GM21447 (cell line): ENCODE measurements around the gene RAP1GAP2.
"Not testable (repeated sequence)": the region's sequence is repeated elsewhere in the genome, so short reads cannot be mapped to it uniquely, and the experiment has no call there.

Source experiments
- ATAC-seq: cut with Tn5 transposase; IDR thresholded peaks from one replicate; pipeline ENCODE4 v1.9.1; 2021; ENCODE audit not compliant: unreplicated experiment

RAP1GAP2 gene

DNA sequence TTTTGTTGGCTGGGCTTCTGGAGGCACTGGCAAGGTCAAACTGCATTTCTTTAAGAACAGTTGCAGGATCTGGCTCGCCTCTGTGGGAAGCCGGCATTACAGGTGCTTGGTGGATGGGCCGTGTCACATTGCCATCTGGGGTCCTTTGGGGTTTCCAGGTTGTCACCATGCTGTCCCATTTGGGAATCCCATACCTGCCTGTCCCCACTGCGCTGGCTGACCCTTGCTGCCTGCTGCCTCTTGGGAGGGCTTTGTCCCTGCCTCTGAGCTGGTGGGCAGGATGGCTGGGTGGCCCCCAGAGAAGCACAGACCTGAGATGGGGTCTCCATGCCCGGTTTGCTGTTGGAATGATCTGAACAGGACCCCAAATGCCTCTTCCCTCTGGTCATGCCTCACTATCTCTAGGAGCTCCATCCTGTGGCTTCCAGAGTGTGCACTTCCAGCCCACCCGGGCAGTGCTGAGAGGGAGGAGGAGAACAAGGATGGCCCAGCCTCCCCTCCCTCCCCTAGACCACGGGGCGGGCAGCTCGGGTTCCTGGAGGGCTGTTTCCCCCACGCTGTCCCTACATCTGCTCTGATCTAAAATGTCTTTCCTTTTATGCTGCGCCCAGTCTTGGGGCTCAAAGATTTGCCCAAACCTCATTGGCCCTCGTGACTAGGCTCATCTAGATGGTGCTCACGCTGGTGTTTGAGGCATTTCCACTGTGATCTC lies 239.2 kb downstream of the RAP1GAP2 start:
- no peak for ATAC-seq

DNA sequence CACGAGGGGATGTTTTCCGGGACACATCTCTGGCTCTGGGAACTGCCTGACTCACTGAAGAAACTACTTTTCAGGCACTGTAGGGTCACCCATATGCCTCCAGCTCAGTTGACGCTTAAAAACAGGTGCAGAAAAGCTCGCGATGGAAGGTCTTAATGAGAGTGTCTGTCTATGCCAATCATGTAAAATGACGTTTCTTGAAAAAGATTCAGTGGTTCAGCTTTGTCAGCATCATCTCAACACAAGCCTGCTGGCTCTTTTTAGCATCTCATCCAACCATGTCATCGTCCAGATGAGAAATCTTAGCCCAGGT lies 239.7 kb downstream of the RAP1GAP2 start:
- no peak for ATAC-seq

DNA sequence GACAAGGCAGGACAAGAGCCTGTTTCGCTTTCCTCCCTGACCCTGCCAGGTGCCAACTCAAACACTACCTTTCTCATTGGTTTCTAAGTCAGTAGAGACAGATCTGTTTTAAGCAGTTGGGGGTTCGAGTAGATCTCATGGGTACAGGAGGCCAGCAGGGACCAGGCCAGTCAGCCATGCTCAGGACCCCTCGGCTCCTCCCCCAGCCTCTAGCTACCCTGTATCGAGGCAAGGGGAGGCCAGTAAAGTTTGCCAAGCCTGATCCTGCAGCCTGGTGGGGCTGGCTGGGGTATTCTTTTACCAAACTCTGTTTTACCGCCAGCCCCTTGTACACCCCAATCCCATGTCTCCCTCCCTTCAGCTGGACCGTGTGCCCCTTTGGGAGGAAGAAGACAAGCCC lies 240.6 kb downstream of the RAP1GAP2 start:
- no peak for ATAC-seq

DNA sequence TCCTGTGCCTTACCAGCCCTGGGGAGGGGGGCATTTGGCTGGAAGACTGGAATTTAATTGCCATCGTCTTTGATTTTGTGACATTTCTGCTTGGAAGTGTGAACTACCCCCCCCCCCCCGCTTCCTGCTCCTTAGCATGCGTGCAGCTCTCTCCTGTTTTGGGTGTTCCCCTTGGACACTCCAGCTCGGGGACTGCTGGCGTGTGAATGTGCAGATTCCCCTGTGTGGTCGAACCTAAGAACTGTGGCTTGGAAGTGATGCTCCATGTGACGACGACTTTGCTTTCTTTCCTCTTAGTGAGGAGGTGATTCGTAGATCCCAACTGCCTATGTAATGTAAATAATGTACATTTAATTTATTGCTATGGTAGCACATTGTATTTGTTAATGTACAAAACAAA lies 241.0 kb downstream of the RAP1GAP2 start:
- no peak for ATAC-seq

DNA sequence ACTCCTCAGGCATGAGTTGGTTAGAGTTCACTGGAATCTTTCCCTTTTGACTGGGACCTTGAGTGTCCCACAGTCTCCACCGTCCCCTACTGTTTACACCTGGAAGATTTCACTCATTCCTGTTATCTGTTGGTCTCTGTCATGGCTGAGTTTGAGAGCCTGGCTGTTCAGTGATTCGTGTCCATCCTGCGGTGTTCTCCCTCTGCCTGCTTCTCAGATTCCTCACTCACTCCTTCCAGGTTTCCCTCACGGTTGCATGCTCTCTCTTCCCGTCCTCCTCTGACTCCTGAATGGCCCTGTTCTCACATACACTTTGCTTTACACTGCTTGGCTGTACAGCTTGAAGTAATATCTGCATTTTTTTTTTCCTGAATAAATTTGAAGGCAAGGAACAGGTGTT lies 242.7 kb downstream of the RAP1GAP2 start:
- ATAC-seq: no peak

DNA sequence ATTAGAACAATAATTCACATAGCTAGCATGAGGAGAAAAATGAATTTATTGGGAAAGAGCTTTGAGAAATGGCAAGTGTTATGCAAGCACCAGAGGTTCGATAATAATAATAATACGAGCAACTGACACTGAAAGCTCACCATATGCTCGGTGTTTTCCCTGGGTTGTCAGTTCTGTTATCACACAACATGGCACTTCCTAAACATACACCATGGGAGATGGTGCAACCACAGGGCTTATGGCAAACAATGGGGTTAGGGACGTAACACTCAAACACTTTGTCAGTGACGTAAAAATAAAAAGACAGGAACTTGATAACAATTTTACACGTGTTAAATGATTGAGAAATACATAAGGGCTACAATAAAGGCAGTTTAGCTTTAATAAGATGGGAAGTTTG lies 243.5 kb downstream of the RAP1GAP2 start:
- no peak for ATAC-seq

DNA sequence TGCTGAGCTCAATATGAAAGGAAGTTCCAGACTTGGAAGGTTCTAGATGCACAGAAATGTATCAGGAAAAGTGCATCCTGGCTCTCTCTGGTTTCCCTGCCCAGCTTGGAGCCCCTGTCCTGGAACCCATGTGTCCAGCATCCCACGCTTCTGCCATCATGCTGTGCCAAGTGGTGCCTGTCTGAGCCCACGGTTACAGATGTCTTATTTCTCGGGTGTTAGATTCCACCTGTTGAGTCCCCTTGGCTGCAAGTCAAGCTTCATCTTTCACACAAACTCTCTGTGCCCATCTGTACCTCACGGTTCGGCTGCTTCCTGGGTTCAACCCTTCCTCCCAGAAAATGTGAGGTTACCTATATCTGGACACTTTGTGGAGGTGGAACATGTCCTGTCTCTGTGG lies 244.6 kb downstream of the RAP1GAP2 start:
- ATAC-seq: no peak

DNA sequence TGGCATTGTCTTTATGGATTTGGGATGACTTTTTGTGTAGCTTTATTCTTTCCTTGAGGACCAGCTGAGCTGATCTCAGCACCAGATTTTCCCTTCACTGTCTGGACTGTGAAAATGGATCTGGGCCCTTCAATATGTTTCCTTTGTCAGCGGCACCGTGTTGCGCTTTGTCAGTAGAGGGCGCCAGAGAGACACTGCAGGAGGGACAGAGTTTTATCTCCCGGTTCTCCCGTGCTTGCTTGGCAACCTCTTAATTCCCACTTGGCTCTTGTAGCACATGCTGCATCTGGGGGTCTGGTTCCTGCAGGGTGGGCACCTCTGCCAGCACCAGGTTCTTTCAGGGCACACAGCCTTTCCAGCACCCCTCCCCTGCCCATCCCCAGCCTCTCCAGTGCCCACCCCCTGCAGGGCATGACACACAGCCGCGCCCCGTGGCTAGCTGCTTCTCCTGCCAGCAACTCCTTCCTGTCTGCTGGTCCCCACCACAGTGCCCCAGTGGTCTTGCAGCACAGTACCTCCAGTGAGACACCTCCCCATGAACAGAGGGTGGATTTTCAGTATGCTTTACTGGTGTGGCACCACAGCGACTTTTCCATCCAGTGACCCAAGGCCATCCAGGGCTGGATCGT lies 247.6 kb downstream of the RAP1GAP2 start:
- no peak for ATAC-seq

DNA sequence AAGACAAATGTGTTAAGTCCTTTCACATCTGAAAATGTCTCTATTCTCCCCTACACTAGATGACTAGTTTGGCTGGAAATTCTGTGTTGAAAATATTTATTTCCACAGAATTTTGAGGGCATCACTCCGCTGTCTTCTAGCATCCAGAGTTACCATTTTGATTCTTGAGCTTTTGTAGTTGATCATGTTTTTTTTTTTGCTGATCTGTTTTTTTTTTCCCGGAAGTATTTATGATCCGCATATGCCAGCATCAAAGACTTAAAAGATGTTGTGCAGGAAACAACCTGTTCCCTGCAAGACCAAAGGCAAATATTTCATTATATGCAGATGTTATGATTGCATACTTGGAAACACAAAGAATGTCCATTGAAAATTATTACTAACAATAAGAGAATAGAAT lies 250.5 kb downstream of the RAP1GAP2 start:
- ATAC-seq: no peak

DNA sequence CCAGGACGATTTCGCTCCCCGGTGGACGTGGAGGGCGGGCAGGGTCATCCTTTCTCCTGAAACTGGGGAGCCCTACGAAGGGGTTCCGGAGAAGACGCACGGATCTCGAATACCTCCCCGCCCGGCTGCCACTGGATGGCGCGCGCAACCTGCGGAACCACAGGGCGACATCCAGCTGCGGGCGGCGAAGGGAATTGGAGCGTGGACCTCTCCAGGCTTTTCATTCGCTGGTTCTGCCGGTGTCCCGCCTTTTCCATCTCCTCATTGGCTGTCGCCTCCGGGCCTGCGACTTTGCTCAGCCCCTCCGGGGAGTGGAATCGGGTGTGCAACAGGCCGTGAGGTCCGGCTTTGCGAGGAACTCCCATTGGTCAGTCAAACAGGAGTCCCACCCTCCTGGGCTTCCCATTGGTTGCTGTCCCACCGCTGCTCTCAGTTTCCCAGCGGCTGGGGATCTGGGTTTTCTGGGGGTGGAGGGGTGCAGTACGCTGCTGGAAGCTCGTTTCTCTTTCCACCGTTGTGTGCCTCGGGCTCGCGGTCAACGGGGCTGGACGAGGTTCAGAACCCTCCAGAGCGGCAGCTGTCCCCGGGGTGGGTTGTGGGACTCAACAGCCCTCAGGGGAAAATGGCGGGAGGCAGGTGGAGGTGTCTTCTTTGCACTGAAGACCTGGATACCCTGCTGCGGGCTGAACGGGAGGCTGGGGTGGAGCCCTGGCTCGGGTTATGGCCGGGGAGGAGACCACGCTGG lies 252.7 kb downstream of the RAP1GAP2 start:
- peak; percentile 93 for ATAC-seq

DNA sequence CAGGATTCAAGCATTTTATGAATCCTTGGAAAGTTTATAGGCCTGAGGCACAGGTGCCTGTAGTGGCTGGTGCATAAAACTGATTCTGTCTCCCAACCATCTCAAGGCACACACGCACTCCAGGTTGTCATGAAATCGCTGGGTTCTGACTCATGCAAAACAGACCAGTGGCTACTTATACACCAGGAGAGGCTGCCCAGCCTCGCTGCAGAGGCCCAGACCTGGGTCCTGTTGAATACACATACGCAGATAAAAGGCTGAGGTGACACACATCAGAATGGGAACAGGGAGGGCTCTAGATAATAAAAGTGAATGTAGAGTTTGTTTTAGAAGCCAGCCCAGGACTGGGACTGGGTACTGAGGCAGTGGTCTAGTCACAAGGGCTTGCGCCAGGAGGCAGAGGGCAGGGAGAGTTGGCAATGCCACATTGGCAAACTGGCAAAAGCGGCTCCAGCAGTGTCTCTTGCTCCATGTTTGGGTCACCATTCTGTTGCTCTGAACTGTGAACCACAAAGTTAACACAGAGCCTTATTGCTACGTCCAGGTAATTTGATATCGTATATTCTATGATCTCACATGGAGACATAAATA lies 253.6 kb downstream of the RAP1GAP2 start:
- ATAC-seq: no peak

DNA sequence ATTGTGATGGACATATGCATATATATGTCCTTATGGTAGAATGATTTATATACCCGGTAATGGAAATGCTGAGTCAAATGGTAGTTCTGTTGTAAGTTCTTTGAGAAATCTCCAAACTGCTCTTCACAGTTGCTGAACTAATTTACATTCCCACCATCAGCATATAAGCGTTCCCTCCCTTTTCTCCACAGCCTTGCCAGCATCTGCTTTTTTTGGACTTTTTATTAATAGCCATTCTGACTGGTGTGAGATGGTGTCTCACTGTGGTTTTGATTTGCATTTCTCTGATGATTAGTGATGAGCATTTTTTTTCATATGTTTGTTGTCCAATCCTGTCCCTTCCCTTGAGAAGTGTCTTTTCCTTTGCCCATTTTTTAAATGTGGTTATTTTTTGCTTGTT lies 258.6 kb downstream of the RAP1GAP2 start:
- not testable (repeated sequence) for ATAC-seq

DNA sequence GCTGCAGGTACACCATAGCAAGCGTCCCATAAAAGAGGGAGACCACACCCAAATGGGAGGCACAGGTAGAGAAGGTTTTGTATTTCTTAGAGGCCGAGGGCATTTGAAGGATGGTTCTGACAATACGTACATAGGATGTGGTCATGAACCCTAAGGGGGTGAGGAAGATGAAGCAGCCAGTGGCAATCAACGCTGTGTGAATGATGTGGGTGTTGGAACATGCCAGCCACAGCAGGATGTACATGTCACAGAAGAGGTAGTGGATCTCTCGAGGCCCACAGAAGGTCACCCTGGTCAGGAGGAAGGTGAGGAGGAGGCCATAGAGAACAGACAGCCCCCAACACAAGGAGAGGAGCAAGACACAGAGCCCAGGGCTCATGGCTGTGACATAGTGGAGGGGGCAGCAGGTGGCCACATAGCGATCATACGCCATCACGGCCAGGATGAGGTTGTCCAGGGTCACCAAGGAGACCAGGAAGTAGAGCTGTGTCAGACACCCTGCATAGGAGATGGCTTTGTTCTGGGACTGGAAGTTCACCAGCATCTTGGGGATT lies 266.7 kb downstream of the RAP1GAP2 start:
- ATAC-seq: not testable (repeated sequence)

DNA sequence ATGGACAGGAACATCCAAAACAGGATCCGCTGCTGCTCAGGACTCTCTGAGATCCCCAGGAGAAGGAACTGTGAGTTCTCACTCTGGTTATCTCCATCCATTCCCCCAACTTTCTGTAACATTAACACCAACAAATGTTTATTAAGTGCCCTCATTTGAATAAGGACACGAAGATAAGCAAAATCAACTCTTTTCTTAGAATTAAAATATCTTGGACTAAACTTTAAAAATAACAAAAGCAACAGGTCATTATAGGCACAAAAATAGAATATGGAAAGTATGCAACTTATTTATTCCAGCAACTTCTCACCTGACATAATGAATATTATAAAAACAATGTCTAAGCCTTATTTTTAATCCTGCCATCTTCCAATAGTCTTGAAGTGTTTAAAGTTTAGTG lies 267.3 kb downstream of the RAP1GAP2 start, which contains the start of gene OR1D5:
Gene OR1D5, minus strand, starts transcription at position 101 of the 400 bp plus-strand sequence. Its CDS starts 0 bp downstream, at position 101.
- ATAC-seq: not testable (repeated sequence)

DNA sequence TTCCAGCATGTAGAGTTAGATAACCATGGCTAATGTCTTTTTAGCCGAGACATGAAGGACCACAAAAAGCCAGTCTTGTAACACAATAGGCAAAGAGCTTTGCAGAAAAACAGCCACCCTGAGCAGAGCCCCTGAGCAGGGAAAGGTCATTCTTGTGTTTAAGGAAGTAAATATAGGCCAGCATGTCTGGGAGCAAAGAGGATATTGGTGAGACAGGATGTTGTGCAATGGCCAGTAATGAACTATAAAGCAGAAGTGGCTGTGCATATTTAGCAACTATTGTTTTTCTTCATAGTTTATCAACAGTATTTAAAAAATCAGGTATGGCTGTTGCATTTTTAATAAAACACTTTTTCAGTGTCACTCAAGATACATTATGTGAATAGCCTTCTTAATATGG lies 269.0 kb downstream of the RAP1GAP2 start:
- ATAC-seq: not testable (repeated sequence)

DNA sequence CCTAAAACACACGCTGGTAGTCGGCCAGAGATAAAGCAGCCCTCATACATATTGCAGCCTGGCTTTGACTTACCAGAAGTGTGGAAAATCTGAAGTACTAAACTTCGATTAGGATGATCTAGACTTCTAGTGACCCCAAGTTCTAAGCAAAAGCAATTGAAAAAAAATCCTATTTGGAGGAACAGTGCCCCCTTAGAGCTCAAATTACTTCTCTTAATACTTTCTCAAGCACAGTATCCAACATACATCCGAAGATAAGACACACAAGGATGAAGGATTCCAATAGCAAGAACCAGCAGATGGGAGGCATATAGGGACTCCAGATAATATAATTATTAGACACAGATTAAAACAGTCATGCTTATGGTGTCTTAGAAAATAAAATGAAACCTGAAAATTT lies 277.6 kb downstream of the RAP1GAP2 start:
- not testable (repeated sequence) for ATAC-seq
